OCI-LY7 (cell line): ENCODE measurements around the gene IGF2BP2.

Experiments used
- EZH2phosphoT487 ChIP-seq: fragments of 200-600 bp; sonication (generic); IDR thresholded peaks from 2 replicates; pipeline ENCODE4 v1.6.1; 2018; ENCODE audit warnings: low read depth, borderline replicate concordance, mild to moderate bottlenecking, mixed run types, antibody characterized with exemption, low read length, moderate library complexity, mixed read lengths
- TF ChIP-seq, protein P1 (sequence below): fragments of 200-600 bp; sonication (generic); conservative IDR thresholded peaks from 2 replicates; pipeline ENCODE4 v1.5.1; 2014; ENCODE audit warnings: mild to moderate bottlenecking, antibody characterized with exemption, low read length, moderate library complexity, mixed read lengths

DNA sequence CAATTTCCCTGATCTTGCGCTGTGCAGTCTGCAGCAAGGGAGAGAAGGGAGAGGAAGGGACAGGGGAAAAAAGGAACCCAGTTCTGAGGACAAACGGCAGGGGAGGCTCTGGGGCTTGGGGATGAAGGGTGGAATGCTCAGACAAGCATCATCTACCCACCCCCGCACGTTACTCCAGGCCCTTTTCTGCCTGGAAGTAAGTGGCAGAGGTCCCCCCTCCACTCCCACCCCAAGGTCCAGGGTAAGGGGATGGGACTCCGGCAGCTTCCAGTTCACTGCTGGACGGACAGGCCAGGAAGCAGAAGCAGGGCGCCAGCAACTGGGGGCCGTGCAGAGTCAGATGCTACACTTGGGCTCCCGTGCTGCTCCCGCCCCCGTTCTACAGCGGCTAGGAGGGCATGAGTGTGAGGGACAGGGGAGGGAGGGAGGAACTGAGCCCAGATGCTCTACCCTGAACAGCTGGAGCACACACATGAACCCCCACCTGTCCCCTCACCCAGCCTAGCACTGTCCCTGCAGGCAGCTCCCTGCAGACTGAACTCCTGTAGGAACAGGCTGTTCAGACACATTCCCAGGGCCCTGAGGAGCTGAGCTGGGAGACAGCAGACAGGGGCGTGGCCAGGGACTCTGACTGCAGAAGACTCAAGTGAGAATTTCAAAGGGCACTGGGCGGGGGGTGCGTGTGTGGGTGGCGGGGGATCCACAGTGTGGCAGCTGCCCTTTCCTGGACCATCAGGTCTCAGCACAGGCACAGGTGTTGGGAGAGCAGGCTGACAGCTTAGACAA, 179.1 kb downstream of the IGF2BP2 start:
- TF ChIP-seq EZH2phosphoT487, result no peak
- TF ChIP-seq, protein P1, sequence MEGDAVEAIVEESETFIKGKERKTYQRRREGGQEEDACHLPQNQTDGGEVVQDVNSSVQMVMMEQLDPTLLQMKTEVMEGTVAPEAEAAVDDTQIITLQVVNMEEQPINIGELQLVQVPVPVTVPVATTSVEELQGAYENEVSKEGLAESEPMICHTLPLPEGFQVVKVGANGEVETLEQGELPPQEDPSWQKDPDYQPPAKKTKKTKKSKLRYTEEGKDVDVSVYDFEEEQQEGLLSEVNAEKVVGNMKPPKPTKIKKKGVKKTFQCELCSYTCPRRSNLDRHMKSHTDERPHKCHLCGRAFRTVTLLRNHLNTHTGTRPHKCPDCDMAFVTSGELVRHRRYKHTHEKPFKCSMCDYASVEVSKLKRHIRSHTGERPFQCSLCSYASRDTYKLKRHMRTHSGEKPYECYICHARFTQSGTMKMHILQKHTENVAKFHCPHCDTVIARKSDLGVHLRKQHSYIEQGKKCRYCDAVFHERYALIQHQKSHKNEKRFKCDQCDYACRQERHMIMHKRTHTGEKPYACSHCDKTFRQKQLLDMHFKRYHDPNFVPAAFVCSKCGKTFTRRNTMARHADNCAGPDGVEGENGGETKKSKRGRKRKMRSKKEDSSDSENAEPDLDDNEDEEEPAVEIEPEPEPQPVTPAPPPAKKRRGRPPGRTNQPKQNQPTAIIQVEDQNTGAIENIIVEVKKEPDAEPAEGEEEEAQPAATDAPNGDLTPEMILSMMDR, result no peak
